Smooth muscle cell of trachea (primary cell): ENCODE measurements around the gene ZNF343. TPM values are rescaled to one million over a fixed set of nuclear protein-coding genes. Genes with fewer than 3 reads are reported as not detected.

Experiments
- total RNA-seq: library from RNA; depleted of rRNA; stranded (reverse); fragments of >200 nt; gene quantifications from 2 replicates; pipeline ENCODE4 v1.2.1, GENCODE V29; 2014

ZNF343 gene
- total RNA-seq, result 17.5 and 19.2 TPM in 2 replicates

GRCh38 chr20:2508631-2509467, at the start of gene ZNF343:
TSS of gene ZNF343 (minus strand) at chr20:2508915. CDS start at chr20:2493895, 15,020 bp downstream.

GRCh38 chr20:2536560-2536986, 27.9 kb upstream of the ZNF343 start, which contains the start of gene TMC2:
TSS of gene TMC2 (plus strand) at chr20:2536573. CDS start at chr20:2536622, 49 bp downstream.

GRCh38 chr20:2470423-2471193, 38.1 kb downstream of the ZNF343 start, which contains the start of gene SNRPB:
TSS of gene SNRPB (minus strand) at chr20:2470789. CDS start at chr20:2470690, 99 bp downstream.

Other genes starting within 250 kb of the ZNF343 start
- under 0.01 TPM in 1 of 2 replicates, not detected in the other for gene TGM3, start 212.9 kb downstream of the ZNF343 start, total RNA-seq
- gene TGM6, start 128.0 kb downstream of the ZNF343 start, total RNA-seq, result not detected in 2 replicates
- 97.9 and 249 TPM in 2 replicates for gene SNRPB, start 38.1 kb downstream of the ZNF343 start, total RNA-seq
- not detected in 2 replicates for gene TMC2, start 27.7 kb upstream of the ZNF343 start, total RNA-seq
- gene NOP56, start 143.7 kb upstream of the ZNF343 start, total RNA-seq, result 98.0 and 121 TPM in 2 replicates
- gene IDH3B, start 155.3 kb upstream of the ZNF343 start, total RNA-seq, result 81.4 and 123 TPM in 2 replicates
- 0.15 and 0.99 TPM in 2 replicates for gene EBF4, start 183.9 kb upstream of the ZNF343 start, total RNA-seq